ENCODE data around the gene A4GALT. TPM values are rescaled to one million over a fixed set of nuclear protein-coding genes. Genes with fewer than 3 reads are reported as not detected.

A4GALT gene
- total RNA-seq, 1 experiment from 2014 or later = 3.4 TPM

DNA sequence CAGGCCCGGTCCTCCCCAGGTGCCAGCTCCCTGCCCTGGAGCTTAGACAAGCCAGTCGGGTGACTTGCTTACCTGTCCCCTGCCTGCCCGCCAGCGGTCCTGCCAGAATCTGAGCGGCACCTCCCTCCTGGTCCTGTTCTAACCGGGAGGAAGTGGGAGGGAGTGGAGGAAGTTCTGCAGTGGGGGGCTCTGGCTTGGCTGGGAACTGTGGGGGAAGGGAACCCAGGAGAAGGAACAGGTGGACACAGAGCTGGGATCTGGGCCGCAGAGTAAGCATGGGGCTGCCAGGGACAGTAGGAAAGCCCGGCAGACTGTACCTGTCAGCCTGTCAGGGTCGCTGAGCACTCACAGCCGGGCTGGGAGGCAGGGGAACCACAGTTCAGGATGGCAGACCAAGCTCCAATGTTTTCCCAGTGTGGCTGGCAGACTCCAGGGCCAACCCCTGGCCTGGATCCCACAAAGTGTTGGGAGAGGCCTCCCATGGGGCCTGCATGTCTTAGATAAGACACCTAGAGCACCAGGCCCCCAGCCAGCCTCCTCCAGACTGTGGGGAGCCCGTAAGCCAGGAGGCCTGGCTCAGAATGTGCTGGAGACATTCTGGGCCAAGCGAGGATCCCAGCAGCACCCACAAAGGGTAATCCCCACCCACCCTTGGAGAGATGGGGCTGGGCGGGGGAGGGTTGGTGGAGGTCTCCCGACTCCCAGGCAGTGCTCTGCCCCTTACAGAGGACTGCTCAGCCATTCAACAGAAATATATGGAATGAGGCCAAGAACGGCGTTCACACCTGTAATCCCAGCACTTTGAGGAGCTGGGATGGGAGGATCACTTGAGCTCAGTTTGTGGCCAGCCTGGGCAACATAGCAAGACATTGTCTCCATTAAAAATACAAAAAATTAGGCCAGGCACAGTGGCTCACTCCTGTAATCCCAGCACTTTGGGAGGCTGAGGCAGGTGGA, 73.8 kb downstream of the A4GALT start:
- H3K9me3 ChIP-seq (ENCODE audit: control insufficient read depth, low read depth, low read length) = no peaks in the 10 kb centered on the region
- H3K79me2 ChIP-seq (ENCODE audit: insufficient read depth, low read length) = no peaks in the 10 kb centered on the region; the same call in 1 of the 2 replicates
- no peak overlapping the region for H4K91ac ChIP-seq (ENCODE audit: insufficient read length, low read depth, low read length)
- no peak overlapping the region for H2BK12ac ChIP-seq (ENCODE audit: insufficient read length, low read depth, low read length)
- no peak overlapping the region for H3K4ac ChIP-seq (ENCODE audit: low read depth, low read length)
- no peaks in the 10 kb centered on the region; a peak in 1 of 5 replicates for H3K9me3 Mint-ChIP-seq
- H4K8ac ChIP-seq (replicated peaks; ENCODE audit: insufficient read length, low read depth, low read length) = no peak overlapping the region
- no peak overlapping the region for H3K4me2 ChIP-seq (ENCODE audit: insufficient read depth, insufficient read length, low read length)
- no peak for DNase-seq
- no peak overlapping the region for H2AFZ ChIP-seq (ENCODE audit: low read length)
- H3K18ac ChIP-seq (ENCODE audit: insufficient read length, low read depth, low read length) = no peak overlapping the region
- TF ChIP-seq CTCF (conservative IDR thresholded peaks at IDR 0.05) = no peak
- peaks cover 13% of the 10 kb centered on the region for H3K23me2 ChIP-seq (ENCODE audit: insufficient read length, low read depth, low read length, poor library complexity, severe bottlenecking)
- H3K56ac ChIP-seq (ENCODE audit: insufficient read length, low read depth, low read length) = no peak overlapping the region
- H3K4me1 Mint-ChIP-seq = peaks cover 33 to 54% of the 10 kb centered on the region in 2 experiments
- H3T11ph ChIP-seq (ENCODE audit: low read length) = no peak overlapping the region
- no peaks in the 10 kb centered on the region for H4K20me1 ChIP-seq (ENCODE audit: control insufficient read depth, insufficient read depth, insufficient read length)
- no peak overlapping the region for H3K23ac ChIP-seq (ENCODE audit: insufficient read length, low read depth, low read length)
- H2AK5ac ChIP-seq (ENCODE audit: insufficient read length, low read length) = no peak overlapping the region
- no peak overlapping the region for H2BK20ac ChIP-seq (ENCODE audit: low read depth, low read length, poor library complexity, severe bottlenecking)
- no peaks in the 10 kb centered on the region for H3K36me3 Mint-ChIP-seq (ENCODE audit: insufficient read depth in 1 of 3, low read depth in 3 of 3)
- H2BK15ac ChIP-seq (ENCODE audit: low read depth, low read length) = no peak overlapping the region
- no peak overlapping the region for H3K27ac ChIP-seq (ENCODE audit: insufficient read length, low read depth, low read length)
- H3K79me1 ChIP-seq (ENCODE audit: insufficient read depth, low read depth, low read length, poor library complexity, severe bottlenecking) = peaks cover 7% of the 10 kb centered on the region
- no peaks in the 10 kb centered on the region; the same call in 1 of the 2 replicates for H3K27me3 Mint-ChIP-seq (ENCODE audit: low read depth)
- peaks cover 7% of the 10 kb centered on the region; the same call in 1 of the 2 replicates for H3K4me1 ChIP-seq (ENCODE audit: insufficient read depth, low read length)
- H3K4me3 Mint-ChIP-seq = peak overlapping the region; percentile 8 to 10; a peak in 2 of 5 replicates
- H3K27ac Mint-ChIP-seq = peak overlapping the region in 1 of 3 experiments; percentile 52; a peak in 1 of 7 replicates
- no CpG with 5 or more reads among the region's 16 CpGs for WGBS (ENCODE audit: extremely low coverage, insufficient read length, low lambda C conversion rate)
- H2BK120ac ChIP-seq (ENCODE audit: low read depth, low read length, poor library complexity, severe bottlenecking) = no peak overlapping the region
- no peaks in the 10 kb centered on the region for H3K27me3 ChIP-seq (ENCODE audit: insufficient read depth, low read length)
- no peak overlapping the region for H2BK5ac ChIP-seq (ENCODE audit: insufficient read length, low read length)
- no peak overlapping the region for H3K9ac ChIP-seq (ENCODE audit: extremely low read depth, insufficient read length, low read length)
- H3K14ac ChIP-seq (ENCODE audit: insufficient read depth, low read length) = no peak overlapping the region
- H4K5ac ChIP-seq (ENCODE audit: insufficient read length, low read depth, low read length) = no peak overlapping the region
